B cell (primary cell): ENCODE measurements around the gene PLEKHN1.

Experiments used
- EZH2 ChIP-seq: IDR thresholded peaks from 2 replicates; pipeline ENCODE4 v1.6.1; 2012; ENCODE audit warnings: borderline replicate concordance, low read depth, mild to moderate bottlenecking, moderate library complexity, low read length; ENCODE audit not compliant: insufficient read depth, poor library complexity, severe bottlenecking
- TF ChIP-seq, protein P1 (sequence below): fragments of 200-600 bp; IDR thresholded peaks from one replicate; pipeline ENCODE4 v1.8.0; 2022; ENCODE audit warnings: antibody characterized with exemption, mild to moderate bottlenecking

DNA sequence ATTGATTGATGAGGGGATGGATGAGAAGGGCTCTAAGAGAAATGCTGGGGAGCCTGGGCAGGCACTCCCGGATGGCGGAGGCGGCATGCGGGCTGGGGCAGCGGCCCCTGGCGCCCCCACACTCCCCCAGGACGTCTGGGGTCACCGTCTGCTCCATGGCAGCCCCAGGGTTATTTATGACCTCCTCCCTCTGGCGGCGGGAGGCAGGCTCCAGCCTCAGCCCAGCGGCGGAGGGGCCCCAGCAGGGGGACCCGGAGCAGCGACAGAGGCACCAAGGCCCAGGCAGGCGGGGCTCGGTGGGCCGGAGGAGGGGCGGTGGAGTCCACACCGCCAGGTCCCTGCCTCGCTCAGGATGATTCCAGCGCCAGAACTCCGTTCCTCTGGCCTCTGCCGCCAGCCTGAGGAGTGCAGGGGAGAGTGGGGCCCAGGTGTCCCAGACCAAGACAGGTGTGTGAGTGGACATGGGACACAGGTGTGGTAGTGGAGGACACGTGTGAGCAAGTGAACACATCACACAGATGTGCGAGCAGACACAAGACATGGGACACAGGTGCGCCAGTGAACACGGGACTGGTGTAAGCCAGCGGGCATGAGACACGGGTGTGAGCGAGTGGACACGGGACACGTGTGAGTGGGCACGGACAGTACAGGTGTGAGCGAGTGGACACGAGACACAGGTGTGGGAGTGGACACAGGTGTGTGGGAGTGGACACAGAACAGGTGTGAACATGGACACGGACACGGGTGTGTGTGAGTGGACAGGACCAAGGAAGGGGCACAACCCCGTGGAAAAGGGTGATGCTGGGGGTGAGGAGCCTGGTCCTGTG is 45.1 kb upstream of the PLEKHN1 start:
- TF ChIP-seq EZH2 = no peak
- TF ChIP-seq, protein P1, sequence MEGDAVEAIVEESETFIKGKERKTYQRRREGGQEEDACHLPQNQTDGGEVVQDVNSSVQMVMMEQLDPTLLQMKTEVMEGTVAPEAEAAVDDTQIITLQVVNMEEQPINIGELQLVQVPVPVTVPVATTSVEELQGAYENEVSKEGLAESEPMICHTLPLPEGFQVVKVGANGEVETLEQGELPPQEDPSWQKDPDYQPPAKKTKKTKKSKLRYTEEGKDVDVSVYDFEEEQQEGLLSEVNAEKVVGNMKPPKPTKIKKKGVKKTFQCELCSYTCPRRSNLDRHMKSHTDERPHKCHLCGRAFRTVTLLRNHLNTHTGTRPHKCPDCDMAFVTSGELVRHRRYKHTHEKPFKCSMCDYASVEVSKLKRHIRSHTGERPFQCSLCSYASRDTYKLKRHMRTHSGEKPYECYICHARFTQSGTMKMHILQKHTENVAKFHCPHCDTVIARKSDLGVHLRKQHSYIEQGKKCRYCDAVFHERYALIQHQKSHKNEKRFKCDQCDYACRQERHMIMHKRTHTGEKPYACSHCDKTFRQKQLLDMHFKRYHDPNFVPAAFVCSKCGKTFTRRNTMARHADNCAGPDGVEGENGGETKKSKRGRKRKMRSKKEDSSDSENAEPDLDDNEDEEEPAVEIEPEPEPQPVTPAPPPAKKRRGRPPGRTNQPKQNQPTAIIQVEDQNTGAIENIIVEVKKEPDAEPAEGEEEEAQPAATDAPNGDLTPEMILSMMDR = peak; percentile 14
